ENCODE data around the gene SCARB1. TPM values are rescaled to one million over a fixed set of nuclear protein-coding genes. Genes with fewer than 3 reads are reported as not detected.
"Not testable (repeated sequence)": the region's sequence is repeated elsewhere in the genome, so short reads cannot be mapped to it uniquely, and the experiment has no call there.

SCARB1 gene
- total RNA-seq, 1 donor from 2014 or later, result 10.0 TPM

GRCh38 chr12:124883263-124884130, 19.8 kb upstream of the SCARB1 start:
- no peak for DNase-seq (ENCODE audit: low read depth)

GRCh38 chr12:124881123-124881522, 17.5 kb upstream of the SCARB1 start:
- DNase-seq (ENCODE audit: low read depth), result peak; percentile 15

GRCh38 chr12:124880335-124880734, 16.7 kb upstream of the SCARB1 start:
- DNase-seq (ENCODE audit: low read depth), result not testable (repeated sequence)

GRCh38 chr12:124878795-124879516, 15.3 kb upstream of the SCARB1 start:
- no peak for DNase-seq (ENCODE audit: low read depth)

GRCh38 chr12:124877423-124877822, 13.8 kb upstream of the SCARB1 start:
- DNase-seq (ENCODE audit: low read depth), result no peak

- no peak for DNase-seq (ENCODE audit: low read depth)
Measured at GRCh38 chr12:124876171-124876570, 12.5 kb upstream of the SCARB1 start.

GRCh38 chr12:124875803-124876132, 12.1 kb upstream of the SCARB1 start:
- no peak for DNase-seq (ENCODE audit: low read depth)

GRCh38 chr12:124874988-124875802, 11.5 kb upstream of the SCARB1 start:
- DNase-seq (ENCODE audit: low read depth), result no peak

- DNase-seq (ENCODE audit: low read depth), result no peak
Measured at GRCh38 chr12:124874188-124874587, 10.5 kb upstream of the SCARB1 start.

- no peak for DNase-seq (ENCODE audit: low read depth)
Measured at GRCh38 chr12:124872068-124872719, 8.5 kb upstream of the SCARB1 start.

GRCh38 chr12:124871297-124871696, 7.6 kb upstream of the SCARB1 start:
- DNase-seq (ENCODE audit: low read depth), result no peak

- DNase-seq (ENCODE audit: low read depth), result no peak
Measured at GRCh38 chr12:124870515-124870914, 6.9 kb upstream of the SCARB1 start.

- DNase-seq (ENCODE audit: low read depth), result no peak
Measured at GRCh38 chr12:124869059-124869665, 5.5 kb upstream of the SCARB1 start.

- DNase-seq (ENCODE audit: low read depth), result no peak
Measured at GRCh38 chr12:124868252-124869058, 4.8 kb upstream of the SCARB1 start.

- DNase-seq (ENCODE audit: low read depth), result peak; percentile 45
Measured at GRCh38 chr12:124867401-124867930, 3.8 kb upstream of the SCARB1 start.

- DNase-seq (ENCODE audit: low read depth), result no peak
Measured at GRCh38 chr12:124866883-124867400, 3.3 kb upstream of the SCARB1 start.

- DNase-seq (ENCODE audit: low read depth), result no peak
Measured at GRCh38 chr12:124866195-124866882, 2.7 kb upstream of the SCARB1 start.

- no peak for DNase-seq (ENCODE audit: low read depth)
Measured at GRCh38 chr12:124865728-124866127, 2.1 kb upstream of the SCARB1 start.

GRCh38 chr12:124864326-124864752, 675 bp upstream of the SCARB1 start:
- DNase-seq (ENCODE audit: low read depth), result no peak

Data from renal cortical epithelial cell (primary cell).